22Rv1 (cell line): ENCODE results near the gene TMX1.

Source experiments
- ZFX ChIP-seq: fragments of 450-650 bp; IDR thresholded peaks from 2 replicates; pipeline ENCODE4 v1.6.1; 2017; ENCODE audit warnings: antibody characterized with exemption, borderline replicate concordance
- TF ChIP-seq, protein P1 (sequence below): fragments of 450-650 bp; IDR thresholded peaks from 2 replicates; pipeline ENCODE4 v1.5.1; 2017; ENCODE audit warnings: mild to moderate bottlenecking

DNA sequence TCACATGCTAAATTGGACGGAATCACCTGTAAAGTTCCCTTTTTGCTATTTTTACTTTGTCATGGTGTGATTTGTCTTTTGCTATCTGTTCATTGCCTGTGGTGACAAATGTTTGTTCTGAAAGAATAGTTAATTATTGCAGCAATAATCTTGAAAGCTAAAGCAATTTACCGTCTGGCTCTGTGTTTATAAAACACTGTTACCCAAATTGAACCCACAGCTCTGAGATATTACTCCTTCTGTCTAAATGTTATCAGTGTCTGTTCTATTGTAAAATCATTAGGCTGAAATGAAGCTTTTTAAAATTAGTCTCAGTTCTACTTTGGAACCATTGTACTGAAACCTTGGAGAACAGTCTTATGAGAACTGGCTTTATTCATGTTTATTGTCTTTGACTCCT lies 42.5 kb downstream of the TMX1 start:
- TF ChIP-seq, protein P1, sequence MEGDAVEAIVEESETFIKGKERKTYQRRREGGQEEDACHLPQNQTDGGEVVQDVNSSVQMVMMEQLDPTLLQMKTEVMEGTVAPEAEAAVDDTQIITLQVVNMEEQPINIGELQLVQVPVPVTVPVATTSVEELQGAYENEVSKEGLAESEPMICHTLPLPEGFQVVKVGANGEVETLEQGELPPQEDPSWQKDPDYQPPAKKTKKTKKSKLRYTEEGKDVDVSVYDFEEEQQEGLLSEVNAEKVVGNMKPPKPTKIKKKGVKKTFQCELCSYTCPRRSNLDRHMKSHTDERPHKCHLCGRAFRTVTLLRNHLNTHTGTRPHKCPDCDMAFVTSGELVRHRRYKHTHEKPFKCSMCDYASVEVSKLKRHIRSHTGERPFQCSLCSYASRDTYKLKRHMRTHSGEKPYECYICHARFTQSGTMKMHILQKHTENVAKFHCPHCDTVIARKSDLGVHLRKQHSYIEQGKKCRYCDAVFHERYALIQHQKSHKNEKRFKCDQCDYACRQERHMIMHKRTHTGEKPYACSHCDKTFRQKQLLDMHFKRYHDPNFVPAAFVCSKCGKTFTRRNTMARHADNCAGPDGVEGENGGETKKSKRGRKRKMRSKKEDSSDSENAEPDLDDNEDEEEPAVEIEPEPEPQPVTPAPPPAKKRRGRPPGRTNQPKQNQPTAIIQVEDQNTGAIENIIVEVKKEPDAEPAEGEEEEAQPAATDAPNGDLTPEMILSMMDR: no peak
- TF ChIP-seq ZFX: no peak
